PC-9 (cell line): ENCODE results near the gene MMP21.

Experiments used
- CTCF ChIP-seq: fragments of 200-600 bp; sonication (generic); conservative IDR thresholded peaks from 2 replicates; pipeline ENCODE4 v1.6.1; 2017; ENCODE audit warnings: mixed run types, antibody characterized with exemption, mild to moderate bottlenecking, moderate library complexity
- EZH2 ChIP-seq: fragments of 200-600 bp; sonication (generic); IDR thresholded peaks from 2 replicates; pipeline ENCODE4 v1.8.0; 2017; ENCODE audit warnings: antibody characterized with exemption, low read depth

- TF ChIP-seq CTCF (no peak), EZH2 (no peak)
Measured at GRCh38 chr10:125756853-125757487, 18.7 kb downstream of the MMP21 start.
